GM11168 (cell line): Measurements from ENCODE around the gene YBX2.
"Not testable (repeated sequence)": the region's sequence is repeated elsewhere in the genome, so short reads cannot be mapped to it uniquely, and the experiment has no call there.

Experiments
- in situ Hi-C: fragments of 300-500 bp; cut with MboI; formaldehyde crosslinking; loops from one replicate; pipeline ENCODE4 v1.12.0; 2022; ENCODE audit warnings: low sequenced_read_pairs; ENCODE audit not compliant: unreplicated experiment

The YBX2 gene

GRCh38 chr17:7294614-7295153 is at the start of gene YBX2:
YBX2 (minus strand) TSS chr17:7294639; CDS start chr17:7294500, 139 bp downstream.
- in situ Hi-C loops: no loop called here

- in situ Hi-C loops: no loop called here
Measured at GRCh38 chr17:7343250-7343649, 48.8 kb upstream of the YBX2 start.

GRCh38 chr17:7341842-7342241 is 47.4 kb upstream of the YBX2 start:
- in situ Hi-C loops: no loop called here

DNA sequence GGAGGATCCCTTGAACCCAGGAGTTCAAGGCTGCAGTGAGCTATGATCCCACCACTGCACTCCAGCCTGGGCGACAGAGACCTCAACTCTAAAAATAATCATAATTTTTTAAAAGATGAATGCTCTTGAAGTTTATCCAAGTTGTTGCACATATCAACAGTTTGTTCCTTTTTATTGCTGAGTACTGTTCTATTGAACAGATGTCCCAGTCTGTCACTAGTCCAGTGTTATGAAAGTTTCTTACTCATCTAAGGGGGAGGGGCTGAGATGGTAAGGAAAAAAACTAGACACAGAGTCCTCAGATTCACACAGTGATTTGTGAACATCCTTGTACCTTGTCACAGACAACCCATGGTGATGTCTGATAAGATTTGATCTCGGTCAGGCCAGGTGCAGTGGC is 45.7 kb upstream of the YBX2 start:
- in situ Hi-C loops: no loop called here

GRCh38 chr17:7337600-7337999 is 43.2 kb upstream of the YBX2 start:
- in situ Hi-C loops: not testable (repeated sequence)

DNA sequence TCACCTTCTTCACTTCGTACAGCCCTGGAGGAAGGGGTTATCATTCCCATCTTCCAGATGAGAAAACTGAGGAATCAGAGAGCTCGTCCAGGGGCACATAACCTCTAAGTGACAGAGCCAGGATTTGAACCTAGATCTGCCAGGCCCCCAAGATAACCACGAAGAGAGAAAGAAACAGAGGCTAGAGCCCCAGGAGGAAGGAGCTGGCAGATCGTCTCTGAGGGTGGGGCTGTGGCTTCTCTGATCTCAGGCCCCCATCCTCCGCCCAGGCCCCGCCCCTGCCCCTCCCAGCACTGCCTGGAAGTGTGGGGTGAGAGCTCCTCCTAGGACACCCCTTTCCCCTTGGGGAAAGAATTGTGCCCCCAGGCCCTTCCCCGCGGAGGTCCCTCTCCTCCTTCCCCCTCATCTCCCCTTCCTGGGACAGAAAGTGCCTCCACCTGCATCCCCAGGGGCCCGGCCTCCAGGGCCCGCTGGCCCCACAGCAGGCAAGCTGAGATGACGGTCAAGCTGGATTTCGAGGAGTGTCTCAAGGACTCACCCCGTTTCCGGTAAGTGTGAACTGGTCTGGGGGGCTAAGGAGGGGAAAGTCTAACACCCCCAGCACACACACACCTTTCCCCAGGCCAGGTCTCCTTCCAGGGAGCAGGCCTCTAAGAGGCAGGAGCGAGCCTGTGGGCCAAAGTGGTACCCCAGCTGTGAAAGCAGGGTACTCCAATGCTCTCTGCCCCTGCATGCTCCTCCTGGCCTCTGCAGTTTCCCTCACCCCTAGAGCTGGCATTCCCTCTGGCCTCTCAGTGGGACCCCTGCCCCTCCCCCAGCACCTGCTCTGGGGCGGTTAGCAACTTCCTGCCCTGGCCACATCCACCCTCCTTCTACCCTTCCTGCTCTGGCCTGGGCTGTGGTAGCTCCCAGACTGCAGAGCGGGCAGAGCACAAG is 42.1 kb upstream of the YBX2 start, which contains the start of gene ACAP1:
ACAP1 (plus strand) TSS at position 290 of the 936 bp plus-strand sequence; CDS start at position 496, 206 bp downstream.
- in situ Hi-C loops: no loop called here

DNA sequence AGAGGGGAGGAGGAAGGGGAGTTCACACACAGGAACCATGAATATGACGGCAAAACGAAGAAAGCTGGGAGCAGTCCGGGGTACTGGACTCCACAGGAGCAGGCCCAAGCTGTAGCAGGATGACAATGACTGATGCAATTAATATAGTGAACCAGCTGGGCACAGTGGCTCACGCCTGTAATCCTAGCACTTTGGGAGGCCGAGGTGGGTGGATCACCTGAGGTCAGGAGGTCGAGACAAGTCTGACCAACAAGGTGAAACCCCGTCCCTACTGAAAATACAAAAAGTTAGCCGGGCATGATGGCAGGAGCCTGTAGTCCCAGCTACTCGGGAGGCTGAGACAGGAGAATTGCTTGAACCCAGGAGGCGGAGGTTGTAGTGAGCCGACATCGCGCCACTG is 41.3 kb upstream of the YBX2 start:
- in situ Hi-C loops: not testable (repeated sequence)

DNA sequence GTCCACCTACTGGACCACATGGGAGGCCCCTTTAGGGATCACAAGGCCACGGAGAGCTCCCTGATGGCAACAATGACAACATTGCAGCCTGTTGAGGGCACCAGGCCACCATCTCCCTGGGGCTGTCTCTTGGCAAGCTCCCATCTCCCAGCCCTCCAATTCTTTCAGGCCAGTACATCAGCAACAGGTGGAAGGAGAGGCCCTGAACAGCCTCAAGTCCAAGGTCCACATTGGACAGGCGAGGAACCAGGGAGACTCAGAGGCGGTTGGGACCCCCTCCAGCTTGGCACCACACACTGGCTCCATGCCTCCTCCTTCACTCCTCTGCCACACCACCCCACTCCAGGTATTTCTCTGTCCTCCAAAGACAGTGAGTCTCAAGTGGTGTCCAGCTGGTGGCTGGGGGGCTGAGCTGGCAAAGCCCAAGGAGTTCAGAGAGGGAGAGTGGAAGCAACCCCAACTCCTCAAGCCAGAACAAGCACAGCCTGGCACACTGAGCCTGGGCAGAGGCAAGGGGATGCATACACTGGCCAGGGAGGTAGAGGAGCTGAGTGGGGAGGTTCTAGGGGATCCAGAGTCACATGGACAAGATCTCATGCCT is 40.6 kb upstream of the YBX2 start:
- in situ Hi-C loops: no loop called here

- in situ Hi-C loops: not testable (repeated sequence)
Measured at GRCh38 chr17:7332600-7333069, 38.2 kb upstream of the YBX2 start.

GRCh38 chr17:7332111-7332510 is 37.7 kb upstream of the YBX2 start:
- in situ Hi-C loops: no loop called here

DNA sequence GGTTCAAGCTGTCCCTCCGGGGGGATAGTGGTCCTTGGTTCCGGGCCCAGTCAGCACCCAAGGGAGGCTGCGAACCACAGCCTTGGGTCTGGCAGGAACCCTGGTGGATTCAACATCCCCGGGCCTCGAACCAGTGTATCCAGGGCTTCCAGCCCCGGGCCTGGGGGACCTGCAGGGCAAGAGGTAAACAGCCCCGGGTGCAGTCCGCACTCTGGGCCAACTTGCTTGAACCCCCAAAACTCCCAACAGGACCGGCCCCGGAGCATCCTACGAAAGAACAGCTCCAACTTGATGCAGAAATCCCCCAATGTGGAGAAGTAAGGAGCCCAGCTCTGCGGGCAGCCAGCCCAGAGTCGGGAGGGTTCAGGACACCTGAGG is 36.2 kb upstream of the YBX2 start:
- in situ Hi-C loops: no loop called here

DNA sequence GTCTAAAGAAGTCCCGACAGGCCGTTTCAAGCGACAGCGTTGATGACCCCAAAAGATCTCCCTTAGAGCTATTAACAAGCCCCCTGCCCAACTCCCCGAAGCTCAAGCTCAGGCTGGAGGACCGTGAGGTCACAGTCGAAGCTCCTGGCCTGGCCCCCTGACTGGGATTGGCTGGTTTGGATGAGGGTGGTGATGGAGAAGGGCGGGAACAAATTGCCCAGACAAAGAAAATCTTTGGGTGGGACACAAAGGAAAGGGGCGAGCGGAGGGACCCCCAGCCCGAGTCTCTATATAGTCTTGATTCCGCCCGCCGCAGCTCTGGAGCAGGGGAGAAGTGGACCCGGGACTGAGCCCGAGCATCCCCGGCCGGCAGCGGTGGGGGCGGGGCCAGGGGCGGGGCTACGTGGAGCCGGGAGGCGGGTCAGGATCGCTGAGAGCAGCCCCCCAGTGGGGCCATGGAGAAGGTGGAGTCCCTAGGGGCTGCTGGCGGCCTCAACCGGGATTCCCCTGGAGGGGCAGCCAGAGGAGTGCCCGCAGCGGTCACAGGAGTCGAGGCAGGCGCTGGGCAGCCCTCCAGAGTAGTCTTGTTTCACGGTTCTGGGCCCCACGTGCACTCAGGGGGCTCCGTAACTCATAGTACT is 35.7 kb upstream of the YBX2 start:
- in situ Hi-C loops: no loop called here

DNA sequence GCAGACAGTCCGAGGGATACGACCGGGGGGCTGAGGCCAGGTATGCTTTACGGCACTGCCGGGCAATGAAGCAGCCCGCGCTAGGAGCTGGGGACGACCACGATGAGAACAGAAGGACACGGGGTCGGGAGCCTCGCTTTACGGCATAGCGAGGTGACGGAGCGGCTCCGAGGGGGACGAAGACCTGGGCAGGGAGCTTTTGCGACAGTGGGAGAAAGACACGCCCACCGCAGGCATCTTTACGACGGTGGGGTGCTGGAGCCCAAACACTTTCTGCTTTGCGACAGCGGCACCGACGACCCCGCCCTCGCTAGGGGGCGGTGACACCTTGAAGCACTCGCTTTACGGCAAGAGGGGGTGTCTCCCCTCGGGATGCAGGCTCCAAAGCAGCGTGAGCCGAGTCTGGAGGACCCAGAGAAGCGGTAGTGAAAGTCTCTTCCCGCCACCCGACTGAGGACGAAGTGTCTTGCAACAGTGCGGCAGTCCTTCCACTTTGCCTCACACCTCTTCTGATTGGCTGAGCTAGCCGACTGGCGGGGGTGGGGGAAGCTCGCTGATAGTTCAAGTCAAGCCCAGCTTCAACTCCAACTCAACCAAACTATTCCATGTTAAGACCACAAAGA is 35.0 kb upstream of the YBX2 start:
- in situ Hi-C loops: no loop called here

- in situ Hi-C loops: no loop called here
Measured at GRCh38 chr17:7328840-7329373, 34.5 kb upstream of the YBX2 start, which contains the start of gene NEURL4. NEURL4 (minus strand) TSS chr17:7329335; CDS start chr17:7329312, 23 bp downstream.

- in situ Hi-C loops: no loop called here
Measured at GRCh38 chr17:7328009-7328408, 33.6 kb upstream of the YBX2 start.

DNA sequence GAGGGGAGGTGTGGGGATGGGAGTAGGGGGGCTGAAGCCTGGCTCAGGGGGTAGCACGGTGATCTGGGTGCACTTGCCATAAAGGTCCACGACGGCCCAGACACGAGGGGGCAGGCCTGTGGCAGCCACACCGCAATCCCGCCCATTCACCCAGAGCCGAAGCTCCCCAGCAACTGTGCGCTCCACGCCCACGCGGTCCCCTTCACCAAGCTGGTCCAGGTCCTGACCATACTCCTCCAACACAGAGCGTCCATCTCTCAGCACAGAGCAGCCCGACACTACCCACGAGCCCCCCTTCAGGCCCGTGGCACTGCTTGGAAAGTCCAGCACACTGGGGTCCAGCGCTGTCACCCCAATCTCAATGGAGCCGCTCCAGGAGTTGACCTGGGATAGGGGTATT is 33.1 kb upstream of the YBX2 start:
- in situ Hi-C loops: no loop called here

- in situ Hi-C loops: no loop called here
Measured at GRCh38 chr17:7327056-7327455, 32.6 kb upstream of the YBX2 start.

- in situ Hi-C loops: no loop called here
Measured at GRCh38 chr17:7326186-7326585, 31.7 kb upstream of the YBX2 start.

- in situ Hi-C loops: no loop called here
Measured at GRCh38 chr17:7325031-7325528, 30.6 kb upstream of the YBX2 start.

DNA sequence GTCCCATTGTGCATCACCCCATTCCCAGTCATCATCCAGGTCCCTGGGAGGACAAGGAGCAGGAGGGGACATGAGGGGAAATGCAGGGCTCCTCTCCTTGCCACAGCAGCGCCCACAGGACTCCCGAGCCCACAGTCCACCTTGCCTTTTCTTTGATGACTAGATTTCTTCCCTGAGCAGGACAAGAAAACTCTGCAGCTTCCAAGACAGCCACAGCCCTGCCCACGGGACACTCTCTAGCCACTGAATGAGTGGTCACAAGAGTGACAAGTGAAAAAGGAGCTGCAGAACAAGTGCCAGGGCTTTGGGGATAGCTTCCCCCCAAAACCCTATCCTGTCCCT is 30.0 kb upstream of the YBX2 start:
- in situ Hi-C loops: no loop called here
